Ectodermal cell (in vitro differentiated cells): ENCODE measurements around the gene PRRC2A.

Experiments
- H3K27ac ChIP-seq: 2 replicates; pipeline ENCODE4 v1.7.0; 2013; ENCODE audit warnings: mild to moderate bottlenecking, low read depth, low read length; ENCODE audit not compliant: insufficient read depth, poor library complexity, severe bottlenecking
- H3K27me3 ChIP-seq: 2 replicates; pipeline ENCODE4 v1.7.0; 2013; ENCODE audit warnings: mild to moderate bottlenecking, low read length; ENCODE audit not compliant: insufficient read depth, control insufficient read depth, poor library complexity, severe bottlenecking
- H3K36me3 ChIP-seq: one replicate; pipeline ENCODE4 v1.7.0; 2013; ENCODE audit warnings: low read length; ENCODE audit not compliant: control insufficient read depth, insufficient read depth
- H3K4me1 ChIP-seq: one replicate; pipeline ENCODE4 v1.7.0; 2013; ENCODE audit warnings: low read length; ENCODE audit not compliant: control insufficient read depth, insufficient read depth
- H3K4me3 ChIP-seq: 2 replicates; pipeline ENCODE4 v1.7.0; 2013; ENCODE audit warnings: low read depth, low read length, control low read depth; ENCODE audit not compliant: insufficient read depth
- H3K9me3 ChIP-seq: 2 replicates; pipeline ENCODE4 v1.7.0; 2013; ENCODE audit warnings: mild to moderate bottlenecking, low read length, moderate library complexity; ENCODE audit not compliant: control insufficient read depth
- WGBS, 2 experiments: methylation state at CpG; one replicate each; pipeline ENCODE4 v1.1.7; 2013; ENCODE audit warnings: missing lambda C conversion rate in 2 of 2; 5-methylcytosine and 5-hydroxymethylcytosine counted together

PRRC2A gene

GRCh38 chr6:31676322-31676903, 55.9 kb downstream of the PRRC2A start:
- no peak overlapping the region for H3K27ac ChIP-seq
- H3K4me3 ChIP-seq = no peak overlapping the region
- no peaks in the 10 kb centered on the region for H3K9me3 ChIP-seq
- no peaks in the 10 kb centered on the region for H3K4me1 ChIP-seq
- WGBS, 2 experiments = 79 to 88% methylated on average over 4 of the region's 4 CpGs
- H3K27me3 ChIP-seq = peaks cover 11% of the 10 kb centered on the region
- H3K36me3 ChIP-seq = peaks cover 8% of the 10 kb centered on the region

GRCh38 chr6:31676904-31677303, 56.4 kb downstream of the PRRC2A start:
- Histone ChIP-seq H3K9me3 (no peaks in the 10 kb centered on the region), H3K4me3 (no peak overlapping the region), H3K36me3 (peaks cover 3% of the 10 kb centered on the region), H3K27ac (no peak overlapping the region), H3K27me3 (peaks cover 16% of the 10 kb centered on the region), H3K4me1 (no peaks in the 10 kb centered on the region)
- 80 to 84% methylated on average over 6 of the region's 6 CpGs for WGBS, 2 experiments

GRCh38 chr6:31677955-31678354, 57.4 kb downstream of the PRRC2A start:
- 84% methylated on average over 8 of the region's 8 CpGs for WGBS, 2 experiments

GRCh38 chr6:31680226-31681134, 60.0 kb downstream of the PRRC2A start, which contains the start of gene LY6G5C:
Gene LY6G5C (minus strand): TSS chr6:31681067. CDS start chr6:31680373, 694 bp downstream.
- Histone ChIP-seq H3K4me1 (peaks cover 9% of the 10 kb centered on the region), H3K36me3 (no peaks in the 10 kb centered on the region), H3K27me3 (peaks cover 22% of the 10 kb centered on the region), H3K27ac (no peak within 1 kb of the TSS), H3K9me3 (no peaks in the 10 kb centered on the region), H3K4me3 (peak within 1 kb of the TSS; percentile 42)
- WGBS, 2 experiments = 13 to 17% methylated on average over 17 of the region's 17 CpGs

More at GRCh38 chr6:31677955-31678354, 57.4 kb downstream of the PRRC2A start:
- H3K27me3 ChIP-seq = peaks cover 22% of the 10 kb centered on the region
- no peaks in the 10 kb centered on the region for H3K4me1 ChIP-seq
- no peaks in the 10 kb centered on the region for H3K9me3 ChIP-seq
- H3K4me3 ChIP-seq = no peak overlapping the region
- H3K36me3 ChIP-seq = no peaks in the 10 kb centered on the region
- H3K27ac ChIP-seq = no peak overlapping the region

- Histone ChIP-seq H3K4me1 (peaks cover 9% of the 10 kb centered on the region), H3K27me3 (peaks cover 22% of the 10 kb centered on the region), H3K36me3 (no peaks in the 10 kb centered on the region), H3K9me3 (no peaks in the 10 kb centered on the region), H3K4me3 (peak overlapping the region; percentile 42), H3K27ac (no peak overlapping the region)
- WGBS, 2 experiments = 2% methylated on average over 40 of the region's 40 CpGs
These were observed 60.7 kb downstream of the PRRC2A start for GRCh38 chr6:31681135-31681671.

GRCh38 chr6:31683591-31683990, 63.1 kb downstream of the PRRC2A start:
- H3K9me3 ChIP-seq = no peaks in the 10 kb centered on the region
- peaks cover 9% of the 10 kb centered on the region for H3K4me1 ChIP-seq
- H3K27ac ChIP-seq = no peak overlapping the region
- H3K27me3 ChIP-seq = peaks cover 22% of the 10 kb centered on the region
- H3K36me3 ChIP-seq = peaks cover 18% of the 10 kb centered on the region
- 72 to 73% methylated on average over 13 of the region's 13 CpGs for WGBS, 2 experiments
- peak overlapping the region; percentile 35 for H3K4me3 ChIP-seq

GRCh38 chr6:31686483-31686882, 66.0 kb downstream of the PRRC2A start:
- Histone ChIP-seq H3K27ac (no peak overlapping the region), H3K4me1 (peaks cover 9% of the 10 kb centered on the region), H3K27me3 (peaks cover 10% of the 10 kb centered on the region), H3K4me3 (no peak overlapping the region), H3K9me3 (no peaks in the 10 kb centered on the region), H3K36me3 (peaks cover 18% of the 10 kb centered on the region)
- 93 to 95% methylated on average over 5 of the region's 5 CpGs for WGBS, 2 experiments

- Histone ChIP-seq H3K4me3 (no peak overlapping the region), H3K27me3 (peaks cover 2% of the 10 kb centered on the region), H3K4me1 (peaks cover 9% of the 10 kb centered on the region), H3K36me3 (peaks cover 18% of the 10 kb centered on the region), H3K9me3 (no peaks in the 10 kb centered on the region), H3K27ac (no peak overlapping the region)
- WGBS, 2 experiments = 81% methylated on average over 8 of the region's 8 CpGs
These were observed 66.8 kb downstream of the PRRC2A start for GRCh38 chr6:31687321-31687720.
